Astrocyte of the hippocampus (primary cell): ENCODE data around the gene MED1.
"Not testable (repeated sequence)": the region's sequence is repeated elsewhere in the genome, so short reads cannot be mapped to it uniquely, and the experiment has no call there.

Experiments used
- DNase-seq: peaks from one replicate; pipeline ENCODE4 v3.0.0; 2011; ENCODE audit warnings: low read depth, low spot score

MED1 gene

GRCh38 chr17:39416141-39416540, 34.9 kb downstream of the MED1 start:
- no peak for DNase-seq

GRCh38 chr17:39410279-39410678, 40.8 kb downstream of the MED1 start:
- no peak for DNase-seq

GRCh38 chr17:39408360-39408759, 42.7 kb downstream of the MED1 start:
- DNase-seq = no peak

- peak; percentile 26 for DNase-seq
Measured at GRCh38 chr17:39406951-39407350, 44.1 kb downstream of the MED1 start.

GRCh38 chr17:39405436-39405835, 45.6 kb downstream of the MED1 start:
- DNase-seq = no peak

- peak; percentile 74 for DNase-seq
Measured at GRCh38 chr17:39404542-39405378, 46.3 kb downstream of the MED1 start.

GRCh38 chr17:39402890-39403605, 48.0 kb downstream of the MED1 start:
- DNase-seq = no peak

- peak; percentile 96 for DNase-seq
Measured at GRCh38 chr17:39402244-39402889, 48.7 kb downstream of the MED1 start.

- DNase-seq = peak; percentile 97
Measured at GRCh38 chr17:39401412-39402243, 49.4 kb downstream of the MED1 start, which contains the start of gene FBXL20. Gene FBXL20, minus strand, starts transcription at chr17:39401626. Its CDS starts 224 bp downstream, at chr17:39401402.

- DNase-seq = peak; percentile 48
Measured at GRCh38 chr17:39400547-39401411, 50.3 kb downstream of the MED1 start.

GRCh38 chr17:39399791-39400190, 51.3 kb downstream of the MED1 start:
- DNase-seq = no peak

GRCh38 chr17:39393736-39394135, 57.3 kb downstream of the MED1 start:
- DNase-seq = no peak

GRCh38 chr17:39391448-39391847, 59.6 kb downstream of the MED1 start:
- no peak for DNase-seq

- no peak for DNase-seq
Measured at GRCh38 chr17:39385040-39385439, 66.0 kb downstream of the MED1 start.

- DNase-seq = no peak
Measured at GRCh38 chr17:39380144-39380543, 70.9 kb downstream of the MED1 start.

GRCh38 chr17:39376434-39376833, 74.6 kb downstream of the MED1 start:
- DNase-seq = no peak

- not testable (repeated sequence) for DNase-seq
Measured at GRCh38 chr17:39367805-39368204, 83.3 kb downstream of the MED1 start.

- DNase-seq = no peak
Measured at GRCh38 chr17:39365872-39366271, 85.2 kb downstream of the MED1 start.

- DNase-seq = peak; percentile 30
Measured at GRCh38 chr17:39365242-39365641, 85.8 kb downstream of the MED1 start.

GRCh38 chr17:39364236-39365025, 86.6 kb downstream of the MED1 start:
- peak; percentile 9 for DNase-seq
